GM19238 (cell line): ENCODE measurements around the gene PTPN11.
"Not testable (repeated sequence)": the region's sequence is repeated elsewhere in the genome, so short reads cannot be mapped to it uniquely, and the experiment has no call there.

ENCODE experiments used
- DNase-seq: peaks from one replicate; pipeline ENCODE4 v3.0.0; 2011; ENCODE audit warnings: low spot score; ENCODE audit not compliant: insufficient read length

Gene PTPN11

GRCh38 chr12:112418608-112419296 lies at the start of gene PTPN11:
Gene PTPN11 (plus strand): TSS chr12:112418947. CDS start chr12:112419112, 165 bp downstream.
- DNase-seq = peak; percentile 77

- DNase-seq = no peak
Measured at GRCh38 chr12:112370199-112370598, 48.5 kb upstream of the PTPN11 start.

- no peak for DNase-seq
Measured at GRCh38 chr12:112370868-112371510, 47.8 kb upstream of the PTPN11 start.

- DNase-seq = no peak
Measured at GRCh38 chr12:112374166-112374740, 44.5 kb upstream of the PTPN11 start.

- DNase-seq = no peak
Measured at GRCh38 chr12:112375105-112375504, 43.6 kb upstream of the PTPN11 start.

- peak; percentile 15 for DNase-seq
Measured at GRCh38 chr12:112380663-112381405, 37.9 kb upstream of the PTPN11 start.

GRCh38 chr12:112381406-112381882 lies 37.3 kb upstream of the PTPN11 start:
- DNase-seq = peak; percentile 45

- peak; percentile 97 for DNase-seq
Measured at GRCh38 chr12:112381883-112382796, 36.6 kb upstream of the PTPN11 start, which contains the start of gene HECTD4. Gene HECTD4 (minus strand): TSS chr12:112382431. CDS start chr12:112382128, 303 bp downstream.

GRCh38 chr12:112382866-112383265 lies 35.9 kb upstream of the PTPN11 start:
- no peak for DNase-seq

GRCh38 chr12:112386726-112387125 lies 32.0 kb upstream of the PTPN11 start:
- DNase-seq = no peak

GRCh38 chr12:112389228-112389627 lies 29.5 kb upstream of the PTPN11 start:
- DNase-seq = no peak

- DNase-seq = not testable (repeated sequence)
Measured at GRCh38 chr12:112389922-112390654, 28.7 kb upstream of the PTPN11 start.

- DNase-seq = no peak
Measured at GRCh38 chr12:112393328-112393727, 25.4 kb upstream of the PTPN11 start.

- DNase-seq = no peak
Measured at GRCh38 chr12:112401054-112401453, 17.7 kb upstream of the PTPN11 start.

- no peak for DNase-seq
Measured at GRCh38 chr12:112401903-112402498, 16.7 kb upstream of the PTPN11 start.

- DNase-seq = no peak
Measured at GRCh38 chr12:112406519-112407488, 11.9 kb upstream of the PTPN11 start.

GRCh38 chr12:112407683-112408082 lies 11.1 kb upstream of the PTPN11 start:
- DNase-seq = not testable (repeated sequence)

- DNase-seq = no peak
Measured at GRCh38 chr12:112408621-112409020, 10.1 kb upstream of the PTPN11 start.
